ENCODE data around the gene ICE2.
"Not testable (repeated sequence)": the region's sequence is repeated elsewhere in the genome, so short reads cannot be mapped to it uniquely, and the experiment has no call there.

The ICE2 gene

DNA sequence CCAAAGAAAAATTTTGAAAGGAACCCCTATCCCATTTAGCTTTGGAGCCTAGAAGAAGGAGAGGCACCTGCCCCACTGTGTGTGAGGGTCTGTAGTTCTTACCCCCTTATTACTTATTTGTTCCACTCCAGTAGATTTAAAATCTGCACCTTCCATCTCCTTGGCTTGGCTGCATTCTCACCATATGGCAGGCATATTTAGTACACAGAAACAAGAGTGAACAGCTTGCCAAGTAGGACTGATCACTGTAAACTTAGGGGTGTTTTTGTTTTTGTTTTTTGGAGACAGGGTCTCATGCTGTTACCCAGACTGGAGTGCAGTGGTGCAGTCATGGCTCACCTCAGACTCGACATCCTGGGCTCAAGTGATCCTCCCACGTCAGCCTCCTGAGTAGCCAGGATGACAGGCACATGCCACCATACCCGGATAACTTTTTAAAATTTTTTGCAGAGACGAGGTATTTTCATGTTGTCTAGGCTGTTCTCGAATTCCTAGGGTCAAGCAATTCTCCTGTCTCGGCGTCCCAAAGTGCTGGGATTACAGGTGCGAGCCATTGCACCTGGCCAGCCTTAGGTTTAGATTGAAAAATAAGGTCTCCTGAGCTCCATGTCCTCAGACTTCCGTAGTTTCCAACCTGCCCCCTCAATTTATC, 67.0 kb downstream of the ICE2 start:
- in situ Hi-C loops (cut with MboI; ENCODE audit: low sequenced_read_pairs): no loop called here

GRCh38 chr15:60410350-60410749, 68.6 kb downstream of the ICE2 start:
- in situ Hi-C loops (cut with MboI; ENCODE audit: low sequenced_read_pairs): not testable (repeated sequence)

GRCh38 chr15:60408463-60408981, 70.4 kb downstream of the ICE2 start:
- in situ Hi-C loops (cut with MboI; ENCODE audit: low sequenced_read_pairs): no loop called here

- in situ Hi-C loops (cut with MboI; ENCODE audit: low sequenced_read_pairs): no loop called here
Observed at GRCh38 chr15:60407415-60407805, 71.5 kb downstream of the ICE2 start.

DNA sequence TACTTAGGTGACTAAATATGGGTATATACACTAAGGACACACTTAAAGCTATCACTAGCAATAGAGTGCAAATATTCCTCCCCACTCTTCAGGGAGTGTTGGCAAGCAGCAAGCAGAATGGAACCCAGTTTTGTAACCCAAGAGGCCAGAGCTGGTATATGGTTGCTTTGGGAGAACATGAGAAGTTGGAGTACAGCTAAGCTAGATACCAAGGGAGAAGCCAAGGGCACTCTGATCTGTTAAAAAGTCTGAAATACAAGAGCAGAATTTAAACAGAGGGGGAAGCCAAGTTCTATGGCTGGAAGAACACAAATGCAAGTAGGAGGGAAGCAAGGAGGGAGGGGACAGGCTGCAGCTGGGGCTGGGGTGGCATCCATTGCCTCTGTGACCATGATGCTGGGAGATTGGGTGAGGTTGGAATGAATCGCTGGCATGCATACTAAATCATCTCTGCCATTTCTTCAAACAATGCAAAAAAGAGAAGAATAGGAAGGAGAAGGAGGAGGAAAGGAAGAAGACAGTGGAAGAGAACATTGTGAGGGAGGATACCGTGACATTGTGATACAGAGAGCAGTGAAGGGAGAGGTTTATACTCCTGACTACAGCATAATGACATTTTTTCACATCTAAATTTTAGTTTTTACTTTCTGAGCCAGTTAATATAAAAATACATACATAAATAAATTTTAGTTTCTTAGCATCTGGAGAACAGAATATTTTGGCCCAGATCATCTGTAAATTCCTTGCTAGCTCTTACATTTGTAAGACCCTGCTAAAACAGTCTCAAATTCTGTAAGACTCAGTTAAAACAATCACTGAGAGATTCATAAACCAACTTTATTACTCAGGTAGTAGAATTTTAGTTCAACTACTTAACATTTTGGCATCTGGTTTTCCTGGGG, 72.2 kb downstream of the ICE2 start:
- in situ Hi-C loops (cut with MboI; ENCODE audit: low sequenced_read_pairs): no loop called here

GRCh38 chr15:60405399-60405798, 73.5 kb downstream of the ICE2 start:
- in situ Hi-C loops (cut with MboI; ENCODE audit: low sequenced_read_pairs): no loop called here

- in situ Hi-C loops (cut with MboI; ENCODE audit: low sequenced_read_pairs): not testable (repeated sequence)
Observed at GRCh38 chr15:60404351-60404750, 74.6 kb downstream of the ICE2 start.

GRCh38 chr15:60400944-60401343, 78.0 kb downstream of the ICE2 start:
- in situ Hi-C loops (cut with MboI; ENCODE audit: low sequenced_read_pairs): no loop called here

- in situ Hi-C loops (cut with MboI; ENCODE audit: low sequenced_read_pairs): no loop called here
Observed at GRCh38 chr15:60399931-60400330, 79.0 kb downstream of the ICE2 start.

DNA sequence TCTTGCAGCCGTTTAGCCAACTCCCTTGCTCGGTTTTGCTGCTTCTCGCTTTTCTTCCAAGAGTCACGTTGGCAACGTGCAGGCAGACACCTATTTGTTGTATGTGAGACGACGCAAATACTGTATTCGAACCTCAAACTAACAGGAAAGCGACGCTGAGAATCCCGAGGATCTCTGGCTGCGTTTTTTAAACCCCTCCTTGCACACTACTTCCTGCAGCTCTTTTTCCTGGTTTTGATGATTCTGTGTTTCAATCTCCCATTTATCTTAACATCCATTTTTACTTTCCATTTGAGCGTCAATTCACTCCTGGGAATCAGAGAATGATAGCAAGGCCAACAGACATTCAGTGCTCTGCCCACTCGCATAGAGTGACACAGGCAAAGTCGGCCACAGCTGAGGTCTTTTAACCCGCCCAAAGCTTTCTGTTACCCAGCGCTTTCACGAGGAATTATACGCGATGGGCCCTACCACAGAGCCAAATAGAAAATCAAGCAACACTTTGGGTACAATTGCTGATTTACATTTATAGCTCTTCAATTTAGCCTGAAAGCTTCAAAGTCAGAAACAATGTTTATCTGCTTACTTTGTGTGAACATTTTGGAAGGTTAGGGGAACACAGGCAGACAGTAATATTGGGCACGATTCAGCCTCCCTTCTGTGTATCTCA, 79.6 kb downstream of the ICE2 start:
- in situ Hi-C loops (cut with MboI; ENCODE audit: low sequenced_read_pairs): no loop called here

GRCh38 chr15:60397772-60398445, 81.0 kb downstream of the ICE2 start, which contains the start of gene ANXA2:
ANXA2 (minus strand) TSS chr15:60397986; CDS start chr15:60386075, 11,911 bp downstream.
- in situ Hi-C loops (cut with MboI; ENCODE audit: low sequenced_read_pairs): no loop called here

DNA sequence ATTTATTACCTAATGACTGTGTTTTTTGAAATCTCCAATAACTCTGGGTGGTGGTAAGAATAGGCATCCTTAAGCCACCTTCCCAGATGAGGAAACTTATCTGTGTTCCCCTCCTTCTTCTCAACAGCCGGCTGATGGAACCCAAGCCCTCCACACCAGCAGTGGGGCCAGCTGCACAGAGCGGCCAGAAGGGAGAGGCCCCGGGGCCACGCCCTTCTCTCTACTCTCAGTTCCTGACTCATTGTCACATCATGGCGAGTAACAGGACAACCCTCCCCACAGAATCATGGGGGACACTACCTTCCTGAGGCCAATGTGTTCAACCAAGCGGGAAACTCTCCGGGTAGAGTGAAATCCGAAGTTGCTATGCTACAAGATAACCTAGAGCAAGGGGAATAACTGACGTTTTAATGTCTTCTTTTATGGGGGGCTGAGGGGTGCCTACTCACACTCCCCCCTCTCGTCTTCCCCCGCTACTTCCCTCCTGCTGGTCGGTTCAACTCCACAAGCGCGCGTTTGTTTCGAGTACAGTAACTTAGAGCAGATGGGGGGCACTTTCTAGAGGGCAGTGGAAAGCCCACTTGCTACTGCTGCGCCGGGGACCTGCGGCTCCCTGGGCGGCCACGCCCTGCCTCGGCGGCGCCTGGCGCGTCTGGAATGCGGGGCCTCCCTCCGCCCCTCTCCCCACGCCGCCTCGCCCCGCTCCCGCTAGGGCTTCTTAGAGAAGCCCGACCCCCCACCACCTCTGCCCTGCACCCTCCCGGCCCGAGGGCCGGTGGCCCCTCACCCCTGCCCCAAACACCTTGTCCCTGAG, 81.8 kb downstream of the ICE2 start:
- in situ Hi-C loops (cut with MboI; ENCODE audit: low sequenced_read_pairs): no loop called here

GRCh38 chr15:60396560-60396957, 82.4 kb downstream of the ICE2 start:
- in situ Hi-C loops (cut with MboI; ENCODE audit: low sequenced_read_pairs): no loop called here

DNA sequence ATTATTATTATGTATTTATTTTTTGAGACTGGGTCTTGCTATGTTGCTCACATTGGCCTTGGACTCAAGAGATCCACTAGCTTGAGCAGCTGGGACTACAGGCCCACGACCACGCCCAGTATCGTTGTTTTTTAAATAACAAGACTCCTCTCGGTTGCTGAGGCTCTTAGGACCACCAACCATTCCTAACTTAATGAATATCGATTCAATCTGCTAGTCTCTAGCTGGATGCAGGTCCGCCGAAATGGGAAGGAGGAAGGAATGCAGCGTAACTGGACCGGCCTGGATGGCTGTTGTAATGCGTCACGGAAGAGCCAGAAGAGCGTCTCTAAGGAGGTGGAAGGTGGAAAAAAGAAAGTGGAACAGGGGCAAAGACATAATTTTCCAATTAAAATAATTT, 82.8 kb downstream of the ICE2 start:
- in situ Hi-C loops (cut with MboI; ENCODE audit: low sequenced_read_pairs): no loop called here

GRCh38 chr15:60395276-60396011, 83.5 kb downstream of the ICE2 start:
- in situ Hi-C loops (cut with MboI; ENCODE audit: low sequenced_read_pairs): no loop called here

- in situ Hi-C loops (cut with MboI; ENCODE audit: low sequenced_read_pairs): no loop called here
Observed at GRCh38 chr15:60394689-60395097, 84.2 kb downstream of the ICE2 start.

GRCh38 chr15:60392986-60393790, 85.8 kb downstream of the ICE2 start:
- in situ Hi-C loops (cut with MboI; ENCODE audit: low sequenced_read_pairs): no loop called here

- in situ Hi-C loops (cut with MboI; ENCODE audit: low sequenced_read_pairs): no loop called here
Observed at GRCh38 chr15:60392601-60392985, 86.3 kb downstream of the ICE2 start.
